Kidney epithelial cell (primary cell): ENCODE measurements around the gene CCDC88B. TPM values are rescaled to one million over a fixed set of nuclear protein-coding genes. Genes with fewer than 3 reads are reported as not detected.

Experiments used
- DNase-seq: peaks from one replicate; pipeline ENCODE4 v3.0.0-alpha.2; 2010; ENCODE audit warnings: low read depth
- H3K27me3 ChIP-seq: 2 replicates; pipeline ENCODE4 v1.6.0; 2011; ENCODE audit warnings: low read length; ENCODE audit not compliant: control insufficient read depth, insufficient read depth
- H3K36me3 ChIP-seq: 2 replicates; pipeline ENCODE4 v1.5.1; 2011; ENCODE audit warnings: low read length; ENCODE audit not compliant: control insufficient read depth, insufficient read depth
- H3K4me3 ChIP-seq: 2 replicates; pipeline ENCODE4 v1.5.1; 2011; ENCODE audit warnings: low read depth, mild to moderate bottlenecking, control low read depth, low read length
- CTCF ChIP-seq: IDR thresholded peaks from 2 replicates; pipeline ENCODE4 v1.5.1; 2011; ENCODE audit warnings: mild to moderate bottlenecking, moderate library complexity, low read length, control low read depth, inconsistent platforms; ENCODE audit not compliant: insufficient read depth, poor library complexity, severe bottlenecking
- total RNA-seq: library from RNA; depleted of rRNA; stranded (reverse); fragments of >200 nt; gene quantifications from 2 replicates; pipeline ENCODE4 v1.2.3, GENCODE V29; 2015

Gene CCDC88B
- total RNA-seq, 1 donor from 2014 or later, result 1.3 TPM

GRCh38 chr11:64347193-64347867, 7.3 kb downstream of the CCDC88B start:
- Histone ChIP-seq H3K4me3 (no peak overlapping the region), H3K36me3 (no peaks in the 10 kb centered on the region), H3K27me3 (no peaks in the 10 kb centered on the region)
- DNase-seq, result no peak
- TF ChIP-seq CTCF, result no peak

DNA sequence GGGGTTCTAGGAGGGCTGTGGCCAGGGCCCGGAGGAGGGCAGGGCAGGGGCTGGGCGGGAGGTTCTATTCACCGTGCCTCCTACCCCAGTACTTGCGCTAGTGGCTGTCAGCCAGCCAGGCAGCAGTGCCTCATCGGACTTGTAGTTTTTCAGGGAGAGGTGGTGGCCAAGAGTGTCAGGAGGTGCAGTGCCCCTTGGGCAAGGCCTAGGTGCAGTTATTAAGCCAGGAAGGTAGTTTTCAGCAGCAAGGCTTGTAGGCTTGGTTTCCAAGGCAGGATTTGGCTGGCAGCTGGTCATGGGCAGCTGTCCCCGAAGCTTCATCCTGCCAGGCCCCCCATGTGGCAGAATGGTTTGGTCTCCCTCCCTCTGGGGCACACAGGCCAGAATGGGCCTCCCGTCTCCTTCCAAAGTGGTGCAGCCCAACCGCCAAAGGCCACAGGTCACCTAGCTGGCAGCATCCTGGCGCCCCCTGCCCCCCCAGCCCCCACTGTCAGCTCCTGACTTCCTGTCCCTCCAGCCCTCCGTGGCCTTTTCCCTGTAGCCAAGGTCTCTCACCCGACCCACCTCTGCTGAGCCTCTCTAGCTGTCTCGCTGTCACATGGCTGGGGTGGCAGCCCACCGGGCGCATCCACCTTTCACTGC, 8.5 kb downstream of the CCDC88B start:
- no peak overlapping the region for H3K4me3 ChIP-seq
- H3K36me3 ChIP-seq, result no peaks in the 10 kb centered on the region
- H3K27me3 ChIP-seq, result no peaks in the 10 kb centered on the region
- DNase-seq, result no peak
- no peak for TF ChIP-seq CTCF

DNA sequence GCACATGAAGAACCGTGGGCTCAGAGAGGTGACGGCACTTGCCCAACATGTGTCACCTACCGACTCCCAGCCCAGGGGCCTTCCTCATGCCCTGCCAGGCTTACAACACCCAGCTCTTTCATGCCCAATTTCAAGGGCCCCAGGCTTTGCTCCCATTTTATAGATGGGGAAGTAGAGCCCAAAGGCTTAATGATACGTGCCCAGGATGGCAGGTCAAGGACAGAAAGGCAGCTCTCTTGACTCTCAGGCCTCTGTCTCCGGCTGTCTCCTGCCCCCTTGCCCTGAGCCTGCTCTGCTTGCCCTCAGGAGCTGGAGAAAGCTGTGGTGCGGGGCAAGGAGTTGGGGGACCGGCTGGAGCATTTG, 9.0 kb downstream of the CCDC88B start:
- no peak for DNase-seq
- no peaks in the 10 kb centered on the region for H3K27me3 ChIP-seq
- H3K4me3 ChIP-seq, result no peak overlapping the region
- H3K36me3 ChIP-seq, result no peaks in the 10 kb centered on the region
- TF ChIP-seq CTCF, result no peak

- TF ChIP-seq CTCF, result no peak
- H3K36me3 ChIP-seq, result no peaks in the 10 kb centered on the region
- no peak for DNase-seq
- H3K4me3 ChIP-seq, result no peak overlapping the region
- H3K27me3 ChIP-seq, result no peaks in the 10 kb centered on the region
These were observed 9.4 kb downstream of the CCDC88B start for GRCh38 chr11:64349404-64349803.

DNA sequence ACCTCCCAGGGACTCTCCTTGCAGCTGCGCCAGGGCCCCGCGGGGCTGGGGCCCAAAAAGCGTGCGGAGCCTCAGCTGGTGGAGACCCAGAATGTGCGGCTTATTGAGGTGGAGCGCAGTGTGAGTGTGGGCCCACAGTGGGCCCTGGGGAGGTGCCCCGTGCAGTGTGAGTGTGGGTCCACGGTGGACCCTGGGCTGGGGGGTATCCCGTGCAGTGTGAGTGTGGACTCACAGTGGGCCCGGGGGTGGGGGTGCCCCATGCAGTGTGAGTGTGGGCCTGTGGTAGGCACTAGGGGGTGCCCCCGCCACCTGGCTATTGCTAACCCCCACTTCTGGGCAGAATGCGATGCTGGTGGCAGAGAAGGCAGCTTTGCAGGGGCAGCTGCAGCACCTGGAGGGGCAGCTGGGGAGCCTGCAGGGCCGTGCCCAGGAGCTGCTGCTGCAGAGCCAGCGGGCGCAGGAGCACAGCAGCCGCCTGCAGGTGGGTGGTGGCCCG, 11.2 kb downstream of the CCDC88B start:
- no peaks in the 10 kb centered on the region for H3K27me3 ChIP-seq
- no peak for DNase-seq
- no peak for TF ChIP-seq CTCF
- no peaks in the 10 kb centered on the region for H3K36me3 ChIP-seq
- no peak overlapping the region for H3K4me3 ChIP-seq
